Measurements from ENCODE around the gene VLDLR.

Gene VLDLR

GRCh38 chr9:2630158-2630557 is 8.6 kb downstream of the VLDLR start:
- FAIRE-seq (no peak), DNase-seq (ENCODE audit: insufficient read length, low spot score) (no peak)
- no peak for TF ChIP-seq PAX5 (IDR thresholded peaks at IDR 0.05; ENCODE audit: insufficient read depth, low read length, severe bottlenecking)
- no peak for TF ChIP-seq POU2F2 (IDR thresholded peaks at IDR 0.05; ENCODE audit: low read depth, low read length)
- no peak for TF ChIP-seq POLR2AphosphoS5 (IDR thresholded peaks at IDR 0.05; ENCODE audit: low read depth, low read length)
- no peak for TF ChIP-seq SPI1 (IDR thresholded peaks at IDR 0.05; ENCODE audit: low read depth, low read length)
- TF ChIP-seq TAF1 (IDR thresholded peaks at IDR 0.05; ENCODE audit: low read depth, low read length), result no peak
- no peak for TF ChIP-seq POLR2A (IDR thresholded peaks at IDR 0.05; ENCODE audit: low read depth, low read length)

GRCh38 chr9:2631263-2631662 is 9.7 kb downstream of the VLDLR start:
- DNase-seq (ENCODE audit: insufficient read length, low spot score), result no peak
- TF ChIP-seq POU2F2 (IDR thresholded peaks at IDR 0.05; ENCODE audit: low read depth, low read length) (no peak), POLR2A (IDR thresholded peaks at IDR 0.05; ENCODE audit: low read depth, low read length) (no peak), SPI1 (IDR thresholded peaks at IDR 0.05; ENCODE audit: low read depth, low read length) (no peak), PAX5 (IDR thresholded peaks at IDR 0.05; ENCODE audit: insufficient read depth, low read length, severe bottlenecking) (no peak), TAF1 (IDR thresholded peaks at IDR 0.05; ENCODE audit: low read depth, low read length) (no peak), POLR2AphosphoS5 (IDR thresholded peaks at IDR 0.05; ENCODE audit: low read depth, low read length) (no peak)
- no peak for FAIRE-seq

DNA sequence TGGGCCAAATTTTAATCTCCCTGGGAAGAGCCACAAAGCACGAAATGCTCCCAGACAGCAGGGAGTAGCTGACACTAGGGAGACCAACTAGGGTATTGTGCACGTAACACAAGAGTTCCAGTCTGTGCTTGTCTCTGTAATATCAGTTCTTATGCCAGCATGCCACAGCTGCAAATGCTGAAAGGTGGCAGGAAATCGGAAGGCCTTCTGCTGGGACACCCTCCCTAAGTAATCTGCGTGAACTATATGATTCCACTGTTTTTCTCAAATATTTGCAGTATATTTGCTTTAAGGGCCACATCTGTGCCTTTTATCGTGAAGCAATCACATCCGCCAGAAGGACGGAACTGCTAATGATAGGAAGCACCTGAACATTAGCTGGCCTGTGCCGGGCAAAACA is 12.6 kb downstream of the VLDLR start:
- no peak for DNase-seq (ENCODE audit: insufficient read length, low spot score)
- FAIRE-seq, result no peak
- TF ChIP-seq POLR2AphosphoS5 (IDR thresholded peaks at IDR 0.05; ENCODE audit: low read depth, low read length) (no peak), POLR2A (IDR thresholded peaks at IDR 0.05; ENCODE audit: low read depth, low read length) (no peak), TAF1 (IDR thresholded peaks at IDR 0.05; ENCODE audit: low read depth, low read length) (no peak), PAX5 (IDR thresholded peaks at IDR 0.05; ENCODE audit: insufficient read depth, low read length, severe bottlenecking) (no peak)

GRCh38 chr9:2634818-2635217 is 13.2 kb downstream of the VLDLR start:
- DNase-seq (ENCODE audit: insufficient read length, low spot score) (no peak), FAIRE-seq (no peak)
- TF ChIP-seq PAX5 (IDR thresholded peaks at IDR 0.05; ENCODE audit: insufficient read depth, low read length, severe bottlenecking) (no peak), POLR2A (IDR thresholded peaks at IDR 0.05; ENCODE audit: low read depth, low read length) (no peak), SPI1 (IDR thresholded peaks at IDR 0.05; ENCODE audit: low read depth, low read length) (no peak), POLR2AphosphoS5 (IDR thresholded peaks at IDR 0.05; ENCODE audit: low read depth, low read length) (no peak), POU2F2 (IDR thresholded peaks at IDR 0.05; ENCODE audit: low read depth, low read length) (no peak), TAF1 (IDR thresholded peaks at IDR 0.05; ENCODE audit: low read depth, low read length) (no peak)

- FAIRE-seq, result no peak
- no peak for DNase-seq (ENCODE audit: insufficient read length, low spot score)
- no peak for TF ChIP-seq SPI1 (IDR thresholded peaks at IDR 0.05; ENCODE audit: low read depth, low read length)
- no peak for TF ChIP-seq POLR2A (IDR thresholded peaks at IDR 0.05; ENCODE audit: low read depth, low read length)
- TF ChIP-seq POLR2AphosphoS5 (IDR thresholded peaks at IDR 0.05; ENCODE audit: low read depth, low read length), result no peak
- no peak for TF ChIP-seq POU2F2 (IDR thresholded peaks at IDR 0.05; ENCODE audit: low read depth, low read length)
Measured at GRCh38 chr9:2635922-2636321, 14.3 kb downstream of the VLDLR start.

- DNase-seq (ENCODE audit: insufficient read length, low spot score), result no peak
- TF ChIP-seq POU2F2 (IDR thresholded peaks at IDR 0.05; ENCODE audit: low read depth, low read length), result no peak
- no peak for TF ChIP-seq POLR2AphosphoS5 (IDR thresholded peaks at IDR 0.05; ENCODE audit: low read depth, low read length)
- no peak for TF ChIP-seq SPI1 (IDR thresholded peaks at IDR 0.05; ENCODE audit: low read depth, low read length)
- TF ChIP-seq TAF1 (IDR thresholded peaks at IDR 0.05; ENCODE audit: low read depth, low read length), result no peak
- TF ChIP-seq POLR2A (IDR thresholded peaks at IDR 0.05; ENCODE audit: low read depth, low read length), result no peak
- TF ChIP-seq PAX5 (IDR thresholded peaks at IDR 0.05; ENCODE audit: insufficient read depth, low read length, severe bottlenecking), result no peak
- FAIRE-seq, result no peak
Measured at GRCh38 chr9:2637390-2637789, 15.8 kb downstream of the VLDLR start.

DNA sequence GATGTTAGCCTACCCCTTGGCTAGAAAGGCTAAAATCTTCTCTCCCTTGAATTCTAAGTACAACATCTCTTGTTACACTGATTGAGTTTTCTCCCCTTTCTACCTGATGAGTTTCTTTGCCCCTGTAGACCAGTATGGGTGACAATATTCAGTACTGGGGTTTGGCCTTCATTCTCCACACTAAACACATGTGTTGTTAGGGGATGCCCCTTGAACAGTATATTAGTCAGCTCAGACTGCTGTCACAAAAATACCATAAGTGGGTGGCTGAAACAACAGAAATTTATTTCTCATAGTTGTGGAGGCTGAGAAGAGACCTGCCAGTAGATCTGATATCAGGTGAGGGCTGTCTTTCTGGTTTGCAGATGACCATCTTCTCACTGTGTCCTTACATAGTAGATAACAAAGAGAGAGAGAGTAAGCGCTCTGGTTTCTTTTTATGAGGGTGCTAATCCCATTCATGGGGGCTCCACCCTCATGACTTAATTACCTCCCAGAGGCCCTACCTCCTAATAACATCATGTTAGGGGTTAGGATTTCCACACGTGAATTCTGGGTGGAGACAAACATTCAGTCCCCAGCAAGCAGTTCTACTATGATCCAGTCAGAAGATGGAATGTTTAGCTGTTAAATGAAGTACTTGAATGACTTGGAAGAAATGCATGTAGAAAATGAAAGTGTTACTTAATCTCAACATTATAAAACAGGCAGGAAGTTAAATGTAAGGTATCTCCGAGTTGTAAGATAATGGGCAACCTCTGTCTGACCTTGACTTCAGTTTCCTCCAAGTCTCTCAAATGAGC is 17.5 kb downstream of the VLDLR start:
- no peak for TF ChIP-seq POLR2A (IDR thresholded peaks at IDR 0.05; ENCODE audit: low read depth, low read length)
- no peak for TF ChIP-seq PAX5 (IDR thresholded peaks at IDR 0.05; ENCODE audit: insufficient read depth, low read length, severe bottlenecking)
- TF ChIP-seq POU2F2 (IDR thresholded peaks at IDR 0.05; ENCODE audit: low read depth, low read length), result no peak
- TF ChIP-seq POLR2AphosphoS5 (IDR thresholded peaks at IDR 0.05; ENCODE audit: low read depth, low read length), result no peak
- no peak for TF ChIP-seq SPI1 (IDR thresholded peaks at IDR 0.05; ENCODE audit: low read depth, low read length)
- TF ChIP-seq TAF1 (IDR thresholded peaks at IDR 0.05; ENCODE audit: low read depth, low read length), result no peak
- no peak for FAIRE-seq

DNA sequence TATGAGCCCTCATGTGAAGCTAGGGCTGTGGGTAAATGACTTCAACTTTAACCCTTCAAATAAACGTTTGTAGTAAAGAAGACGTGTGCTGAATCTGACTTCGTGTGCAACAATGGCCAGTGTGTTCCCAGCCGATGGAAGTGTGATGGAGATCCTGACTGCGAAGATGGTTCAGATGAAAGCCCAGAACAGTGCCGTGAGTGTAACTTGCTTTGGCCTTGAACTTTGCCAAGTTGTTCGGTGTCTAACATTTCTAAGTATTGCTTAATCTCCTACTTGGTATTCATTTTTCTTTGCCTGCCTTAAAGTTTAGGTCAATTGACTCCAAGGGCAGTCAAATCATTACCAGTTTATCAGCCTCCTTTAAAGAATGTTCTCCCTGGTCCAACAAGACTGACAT is 18.2 kb downstream of the VLDLR start:
- TF ChIP-seq POLR2A (IDR thresholded peaks at IDR 0.05; ENCODE audit: low read depth, low read length) (no peak), POLR2AphosphoS5 (IDR thresholded peaks at IDR 0.05; ENCODE audit: low read depth, low read length) (no peak), PAX5 (IDR thresholded peaks at IDR 0.05; ENCODE audit: insufficient read depth, low read length, severe bottlenecking) (no peak), POU2F2 (IDR thresholded peaks at IDR 0.05; ENCODE audit: low read depth, low read length) (no peak)
- FAIRE-seq (no peak), DNase-seq (ENCODE audit: insufficient read length, low spot score) (no peak)

More for the DNA sequence above, 17.5 kb downstream of the VLDLR start:
- no peak for DNase-seq (ENCODE audit: insufficient read length, low spot score)

- FAIRE-seq (no peak), DNase-seq (ENCODE audit: insufficient read length, low spot score) (no peak)
- TF ChIP-seq POLR2AphosphoS5 (IDR thresholded peaks at IDR 0.05; ENCODE audit: low read depth, low read length) (no peak), TAF1 (IDR thresholded peaks at IDR 0.05; ENCODE audit: low read depth, low read length) (no peak), SPI1 (IDR thresholded peaks at IDR 0.05; ENCODE audit: low read depth, low read length) (no peak), PAX5 (IDR thresholded peaks at IDR 0.05; ENCODE audit: insufficient read depth, low read length, severe bottlenecking) (no peak)
Measured at GRCh38 chr9:2640570-2640969, 19.0 kb downstream of the VLDLR start.

- TF ChIP-seq POLR2A (IDR thresholded peaks at IDR 0.05; ENCODE audit: low read depth, low read length) (no peak), SPI1 (IDR thresholded peaks at IDR 0.05; ENCODE audit: low read depth, low read length) (no peak), POLR2AphosphoS5 (IDR thresholded peaks at IDR 0.05; ENCODE audit: low read depth, low read length) (no peak), PAX5 (IDR thresholded peaks at IDR 0.05; ENCODE audit: insufficient read depth, low read length, severe bottlenecking) (no peak), TAF1 (IDR thresholded peaks at IDR 0.05; ENCODE audit: low read depth, low read length) (no peak), POU2F2 (IDR thresholded peaks at IDR 0.05; ENCODE audit: low read depth, low read length) (no peak)
- no peak for FAIRE-seq
- DNase-seq (ENCODE audit: insufficient read length, low spot score), result no peak
Measured at GRCh38 chr9:2641033-2641432, 19.4 kb downstream of the VLDLR start.

All from GM12891 (cell line).